Mesothelial cell of epicardium (in vitro differentiated cells): ENCODE results near the gene ADAMTSL1. TPM values are rescaled to one million over a fixed set of nuclear protein-coding genes. Genes with fewer than 3 reads are reported as not detected.

Source experiments
- DNase-seq, 2 experiments: peaks; one replicate each; pipeline ENCODE4 v3.0.0; 2021; ENCODE audit warnings: low spot score in 2 of 2; ENCODE audit not compliant: unreplicated experiment in 2 of 2
- H3K27ac Mint-ChIP-seq: 2 replicates; pipeline ENCODE4 v1.8.0; 2021; ENCODE audit warnings: mixed read lengths
- H3K27me3 Mint-ChIP-seq: 2 replicates; pipeline ENCODE4 v1.8.0; 2021; ENCODE audit warnings: low read depth, mixed read lengths
- H3K36me3 Mint-ChIP-seq: 2 replicates; pipeline ENCODE4 v1.8.0; 2021; ENCODE audit warnings: mixed read lengths
- H3K4me1 Mint-ChIP-seq: 2 replicates; pipeline ENCODE4 v1.8.0; 2021; ENCODE audit warnings: mixed read lengths
- H3K4me3 Mint-ChIP-seq: 2 replicates; pipeline ENCODE4 v1.8.0; 2021; ENCODE audit warnings: mild to moderate bottlenecking, moderate library complexity, mixed read lengths
- H3K9me3 Mint-ChIP-seq: 2 replicates; pipeline ENCODE4 v1.8.0; 2021; ENCODE audit warnings: mixed read lengths
- CTCF ChIP-seq: fragments of 200-600 bp; sonication (generic); IDR thresholded peaks from one replicate; pipeline ENCODE4 v1.5.0; 2021; ENCODE audit warnings: antibody characterized with exemption; ENCODE audit not compliant: unreplicated experiment
- total RNA-seq: library from RNA; stranded (reverse); gene quantifications from 3 replicates; pipeline ENCODE4 v1.2.1, GENCODE V29; 2021

Gene ADAMTSL1
- total RNA-seq, 1 donor from 2014 or later: 48.0 TPM

- Mint-ChIP-seq H3K4me1 (peaks cover 25% of the 10 kb centered on the region), H3K27me3 (no peaks in the 10 kb centered on the region), H3K27ac (peak overlapping the region; percentile 10), H3K4me3 (no peak overlapping the region), H3K9me3 (no peaks in the 10 kb centered on the region), H3K36me3 (peaks cover 2% of the 10 kb centered on the region)
- no peak for TF ChIP-seq CTCF
- no peak for DNase-seq
Measured at GRCh38 chr9:18745710-18746109, 271.8 kb downstream of the ADAMTSL1 start.

- DNase-seq: no peak
- no peak overlapping the region for H3K27ac Mint-ChIP-seq
- H3K4me1 Mint-ChIP-seq: peaks cover 24% of the 10 kb centered on the region
- H3K4me3 Mint-ChIP-seq: no peak overlapping the region
- H3K9me3 Mint-ChIP-seq: no peaks in the 10 kb centered on the region
- TF ChIP-seq CTCF: no peak
- H3K36me3 Mint-ChIP-seq: peaks cover 2% of the 10 kb centered on the region
- no peaks in the 10 kb centered on the region for H3K27me3 Mint-ChIP-seq
Measured at GRCh38 chr9:18746631-18747030, 272.7 kb downstream of the ADAMTSL1 start.

- Mint-ChIP-seq H3K36me3 (peaks cover 2% of the 10 kb centered on the region), H3K4me1 (peaks cover 21% of the 10 kb centered on the region), H3K4me3 (no peak overlapping the region), H3K27me3 (no peaks in the 10 kb centered on the region), H3K27ac (no peak overlapping the region), H3K9me3 (no peaks in the 10 kb centered on the region)
- DNase-seq: no peak
- no peak for TF ChIP-seq CTCF
Measured at GRCh38 chr9:18747595-18747994, 273.6 kb downstream of the ADAMTSL1 start.

- no peak for TF ChIP-seq CTCF
- Mint-ChIP-seq H3K4me3 (no peak overlapping the region), H3K27ac (no peak overlapping the region), H3K27me3 (no peaks in the 10 kb centered on the region), H3K36me3 (peaks cover 2% of the 10 kb centered on the region), H3K9me3 (no peaks in the 10 kb centered on the region), H3K4me1 (peaks cover 16% of the 10 kb centered on the region)
- no peak for DNase-seq
Measured at GRCh38 chr9:18748251-18748701, 274.3 kb downstream of the ADAMTSL1 start.

- no peaks in the 10 kb centered on the region for H3K9me3 Mint-ChIP-seq
- no peak for TF ChIP-seq CTCF
- peaks cover 2% of the 10 kb centered on the region for H3K36me3 Mint-ChIP-seq
Measured at GRCh38 chr9:18749711-18750110, 275.8 kb downstream of the ADAMTSL1 start.

GRCh38 chr9:18753904-18754303 is 280.0 kb downstream of the ADAMTSL1 start:
- no peak for DNase-seq
- H3K27ac Mint-ChIP-seq: no peak overlapping the region
- no peak for TF ChIP-seq CTCF
- H3K9me3 Mint-ChIP-seq: no peaks in the 10 kb centered on the region
- H3K4me3 Mint-ChIP-seq: no peak overlapping the region
- H3K4me1 Mint-ChIP-seq: peaks cover 12% of the 10 kb centered on the region
- no peaks in the 10 kb centered on the region for H3K27me3 Mint-ChIP-seq
- H3K36me3 Mint-ChIP-seq: no peaks in the 10 kb centered on the region

More at GRCh38 chr9:18749711-18750110, 275.8 kb downstream of the ADAMTSL1 start:
- Mint-ChIP-seq H3K4me1 (peaks cover 11% of the 10 kb centered on the region), H3K27ac (no peak overlapping the region), H3K27me3 (no peaks in the 10 kb centered on the region), H3K4me3 (no peak overlapping the region)
- DNase-seq: no peak
